ENCODE data around the gene PLCXD1.
A peak's percentile ranks its signal among the peaks of the same experiment; 100 is the strongest.
"Not testable (repeated sequence)": the region's sequence is repeated elsewhere in the genome, so short reads cannot be mapped to it uniquely, and the experiment has no call there.

The PLCXD1 gene

GRCh38 chrX:262381-262909, 18.7 kb upstream of the PLCXD1 start:
- no peak for DNase-seq (ENCODE audit: low spot score)

DNA sequence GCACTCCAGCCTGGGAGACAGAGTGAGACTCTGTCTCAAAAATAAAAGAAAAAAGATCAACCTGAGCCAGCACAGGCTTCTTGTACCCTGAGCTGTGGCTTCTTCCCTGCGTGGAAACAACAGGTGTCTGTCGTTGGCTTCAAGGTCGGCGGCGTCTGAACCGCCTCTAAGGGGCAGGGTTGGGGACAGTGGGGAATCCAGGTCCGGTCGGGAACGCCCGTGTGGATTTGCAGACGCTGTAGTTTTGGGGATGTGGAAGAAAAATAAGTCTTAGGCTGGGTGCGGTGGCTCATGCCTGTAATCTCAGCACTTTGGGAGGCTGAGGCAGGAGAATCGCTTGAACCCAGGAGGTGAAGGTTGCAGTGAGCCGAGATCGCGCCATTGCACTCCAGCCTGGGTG, 17.2 kb upstream of the PLCXD1 start:
- not testable (repeated sequence) for DNase-seq (ENCODE audit: low spot score)

DNA sequence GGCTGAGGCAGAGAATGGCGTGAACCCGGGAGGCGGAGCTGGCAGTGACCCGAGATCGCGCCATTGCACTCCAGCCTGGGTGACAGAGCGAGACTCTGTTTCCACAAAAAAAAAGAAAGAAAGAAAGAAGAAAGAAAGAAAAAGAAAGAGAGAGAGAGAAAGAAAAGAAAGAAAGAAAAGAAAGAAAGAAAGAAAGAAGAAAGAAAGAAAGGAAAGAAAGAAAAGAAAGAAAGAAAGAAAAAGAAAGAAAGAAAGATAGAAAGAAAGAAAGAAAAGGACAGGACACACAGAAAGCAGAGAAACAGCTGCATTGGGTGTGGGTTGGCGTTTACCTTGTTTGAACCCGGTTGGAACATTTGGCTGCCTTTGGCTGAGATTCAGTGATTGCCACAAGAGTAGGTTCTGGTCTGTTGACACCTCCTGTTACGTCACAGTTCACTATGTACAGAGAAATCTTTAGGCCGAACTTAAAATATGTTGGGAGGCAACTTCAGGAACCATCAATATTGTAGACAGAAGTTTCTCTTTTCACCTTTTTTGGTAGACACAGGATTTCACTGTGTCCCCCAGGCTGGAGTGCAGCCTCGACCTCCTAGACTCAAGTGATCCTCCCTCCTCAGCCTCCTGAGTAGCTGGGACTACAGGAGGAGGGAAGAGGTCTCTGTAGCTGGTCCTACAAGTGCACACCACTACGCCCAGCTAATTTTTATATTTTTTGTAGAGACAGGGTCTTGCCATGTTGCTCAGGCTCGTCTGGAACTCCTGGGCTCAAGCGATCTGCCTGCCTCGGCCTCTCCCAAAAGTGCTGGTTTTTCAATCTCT, 16.3 kb upstream of the PLCXD1 start:
- DNase-seq (ENCODE audit: low spot score) = no peak

GRCh38 chrX:265502-265901, 15.7 kb upstream of the PLCXD1 start:
- no peak for DNase-seq (ENCODE audit: low spot score)

DNA sequence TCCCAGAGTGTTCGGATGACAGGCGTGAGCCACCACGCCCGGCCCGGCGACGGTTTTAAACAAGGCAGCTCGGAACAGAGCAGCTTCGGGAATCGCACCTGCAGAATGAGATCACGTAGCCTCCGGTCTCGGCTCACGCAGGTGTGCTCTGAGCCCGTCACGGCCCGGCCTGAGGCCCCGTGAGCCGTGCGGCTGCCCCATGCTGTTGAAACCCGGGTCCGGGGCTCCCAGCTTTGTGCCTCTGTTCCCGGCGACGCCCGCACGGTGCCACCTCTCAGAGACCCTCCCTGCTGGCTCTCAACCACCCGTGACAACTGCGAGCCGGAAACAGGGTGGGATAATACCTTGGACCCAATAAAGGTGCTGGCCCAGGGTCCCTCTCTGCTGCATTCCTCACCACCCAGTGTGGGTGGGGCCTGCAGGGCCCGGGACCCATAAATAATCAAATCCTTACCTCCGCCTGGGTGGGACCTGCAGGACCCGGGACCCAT, 13.4 kb upstream of the PLCXD1 start:
- no peak for DNase-seq (ENCODE audit: low spot score)

- DNase-seq (ENCODE audit: low spot score) = no peak
These were observed 10.3 kb upstream of the PLCXD1 start for GRCh38 chrX:270848-271367.

DNA sequence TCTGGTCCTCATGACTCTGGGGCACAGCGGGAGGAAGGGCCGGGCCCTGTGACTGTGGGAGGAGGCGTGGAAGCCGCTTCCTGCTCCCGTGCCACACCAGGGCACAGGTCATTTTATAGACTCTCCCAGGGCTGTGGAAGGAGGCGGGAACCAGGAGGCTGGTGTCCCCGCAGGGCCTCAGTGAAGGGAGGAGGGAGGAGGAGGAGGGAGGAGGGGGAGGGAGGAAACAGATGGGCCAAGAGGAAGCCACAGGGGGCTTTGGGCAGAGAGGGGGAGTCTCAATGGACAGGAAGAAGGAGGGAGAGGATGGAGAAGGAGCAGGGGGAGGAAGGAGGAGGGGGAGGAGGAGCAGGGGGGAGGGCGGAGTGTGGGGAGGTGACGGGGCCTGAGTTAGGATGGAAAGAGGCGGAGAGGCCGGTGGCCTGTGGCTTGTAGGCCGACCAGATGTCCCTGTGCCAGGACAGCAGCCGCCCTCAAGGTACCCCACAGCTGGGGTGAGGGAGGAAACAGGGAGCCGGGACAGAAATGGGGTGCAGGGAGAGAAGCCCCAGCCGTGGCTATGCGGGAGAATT, 6.2 kb upstream of the PLCXD1 start:
- no peak for DNase-seq (ENCODE audit: low spot score)

DNA sequence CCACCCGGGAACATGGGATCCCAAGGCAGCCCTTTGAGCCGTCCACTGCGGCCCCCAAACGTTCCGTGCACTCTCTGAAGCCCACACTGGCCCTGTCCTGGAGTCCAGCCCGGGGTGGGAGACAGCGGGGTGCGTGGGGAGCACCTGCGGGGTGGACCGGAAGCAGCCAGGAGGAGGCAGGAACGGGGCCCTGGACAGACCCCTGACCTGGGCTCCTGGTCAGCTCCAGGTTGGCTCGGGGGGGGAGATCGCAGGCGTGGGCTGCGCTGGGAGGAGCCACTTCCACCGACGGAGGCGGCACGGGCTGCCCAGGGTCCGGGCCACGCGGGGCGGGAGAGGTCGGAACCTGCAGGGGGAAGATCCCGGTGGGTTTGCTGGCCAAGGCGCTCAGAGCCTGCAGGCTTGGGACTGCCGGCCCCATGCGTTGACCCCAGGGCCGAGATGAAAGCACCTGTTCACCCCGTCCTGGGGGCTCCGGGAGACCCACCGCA, 5.7 kb upstream of the PLCXD1 start:
- no peak for DNase-seq (ENCODE audit: low spot score)

GRCh38 chrX:275967-276580, 5.1 kb upstream of the PLCXD1 start:
- DNase-seq (ENCODE audit: low spot score) = peak; percentile 43

DNA sequence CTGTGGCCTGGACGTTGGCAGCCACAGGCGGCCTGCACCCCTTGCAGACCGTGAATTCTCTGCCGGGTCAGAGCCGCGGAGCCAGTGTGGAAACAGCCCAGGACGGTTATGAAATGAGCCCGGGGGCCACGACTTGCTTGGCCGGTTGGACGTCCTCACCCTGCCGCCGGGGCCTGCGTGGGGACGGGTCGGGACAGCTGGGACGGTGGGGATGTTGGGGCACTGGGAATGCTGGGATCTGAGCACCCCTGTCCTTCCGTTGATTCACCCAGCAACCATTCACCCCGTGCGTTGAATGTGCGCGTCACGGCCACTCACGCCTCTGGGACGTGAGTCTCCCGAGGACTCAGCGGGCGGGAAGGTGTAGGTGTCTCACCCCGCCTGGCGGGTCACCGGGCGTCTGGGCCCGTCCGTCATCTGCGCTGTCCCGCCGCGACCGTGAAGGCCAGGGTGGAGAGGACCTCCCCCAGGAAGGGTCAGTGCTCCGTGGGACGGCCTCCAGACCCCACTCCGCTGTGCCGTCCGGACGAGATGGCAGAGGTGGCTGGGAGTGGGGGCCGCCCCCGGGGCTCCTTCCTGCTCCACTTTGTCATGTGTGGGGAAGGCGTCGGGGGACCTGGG, 4.5 kb upstream of the PLCXD1 start:
- no peak for DNase-seq (ENCODE audit: low spot score)

DNA sequence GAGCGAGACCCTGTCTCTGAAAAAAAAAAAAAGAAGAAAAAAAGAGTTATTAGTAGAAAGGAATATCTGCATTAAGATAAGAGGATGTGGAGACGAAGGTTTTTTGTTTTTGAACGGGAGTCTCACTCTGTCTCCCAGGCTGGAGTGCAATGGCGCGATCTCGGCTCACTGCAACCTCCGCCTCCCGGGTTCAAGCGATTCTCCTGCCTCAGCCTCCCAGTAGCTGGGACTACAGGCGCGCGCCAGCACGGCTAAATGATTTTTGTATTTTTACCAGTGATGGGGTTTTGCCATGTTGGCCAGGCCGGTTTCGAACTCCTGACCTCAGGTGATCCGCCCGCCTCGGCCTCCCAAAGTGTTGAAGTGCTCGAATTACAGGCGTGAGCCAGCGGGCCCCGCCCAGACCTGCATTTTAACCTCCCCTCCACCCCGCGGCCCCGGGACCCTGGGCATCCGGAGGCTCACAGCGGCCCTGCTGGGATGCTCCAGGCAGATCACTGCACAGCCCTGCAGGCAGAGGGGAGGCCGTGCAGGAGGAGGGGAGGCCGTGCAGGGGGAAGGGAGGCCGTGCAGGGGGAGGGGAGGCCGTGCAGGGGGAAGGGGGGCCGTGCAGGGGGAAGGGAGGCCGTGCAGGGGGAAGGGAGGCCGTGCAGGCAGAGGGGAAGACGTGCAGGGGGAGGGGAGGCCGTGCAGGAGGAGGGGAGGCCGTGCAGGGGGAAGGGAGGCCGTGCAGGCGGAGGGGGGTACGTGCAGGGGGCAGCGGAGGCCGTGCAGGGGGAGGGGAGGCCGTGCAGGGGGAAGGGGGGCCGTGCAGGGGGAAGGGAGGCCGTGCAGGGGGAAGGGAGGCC, 1.2 kb upstream of the PLCXD1 start:
- DNase-seq (ENCODE audit: low spot score) = not testable (repeated sequence)

DNA sequence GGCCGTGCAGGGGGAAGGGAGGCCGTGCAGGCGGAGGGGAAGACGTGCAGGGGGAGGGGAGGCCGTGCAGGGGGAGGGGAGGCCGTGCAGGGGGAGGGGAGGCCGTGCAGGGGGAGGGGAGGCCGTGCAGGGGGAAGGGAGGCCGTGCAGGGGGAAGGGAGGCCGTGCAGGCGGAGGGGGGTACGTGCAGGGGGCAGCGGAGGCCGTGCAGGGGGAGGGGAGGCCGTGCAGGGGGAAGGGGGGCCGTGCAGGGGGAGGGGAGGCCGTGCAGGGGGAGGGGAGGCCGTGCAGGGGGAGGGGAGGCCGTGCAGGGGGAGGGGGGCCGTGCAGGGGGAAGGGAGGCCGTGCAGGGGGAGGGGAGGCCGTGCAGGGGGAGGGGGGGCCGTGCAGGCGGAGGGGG, 459 bp upstream of the PLCXD1 start:
- not testable (repeated sequence) for DNase-seq (ENCODE audit: low spot score)

DNA sequence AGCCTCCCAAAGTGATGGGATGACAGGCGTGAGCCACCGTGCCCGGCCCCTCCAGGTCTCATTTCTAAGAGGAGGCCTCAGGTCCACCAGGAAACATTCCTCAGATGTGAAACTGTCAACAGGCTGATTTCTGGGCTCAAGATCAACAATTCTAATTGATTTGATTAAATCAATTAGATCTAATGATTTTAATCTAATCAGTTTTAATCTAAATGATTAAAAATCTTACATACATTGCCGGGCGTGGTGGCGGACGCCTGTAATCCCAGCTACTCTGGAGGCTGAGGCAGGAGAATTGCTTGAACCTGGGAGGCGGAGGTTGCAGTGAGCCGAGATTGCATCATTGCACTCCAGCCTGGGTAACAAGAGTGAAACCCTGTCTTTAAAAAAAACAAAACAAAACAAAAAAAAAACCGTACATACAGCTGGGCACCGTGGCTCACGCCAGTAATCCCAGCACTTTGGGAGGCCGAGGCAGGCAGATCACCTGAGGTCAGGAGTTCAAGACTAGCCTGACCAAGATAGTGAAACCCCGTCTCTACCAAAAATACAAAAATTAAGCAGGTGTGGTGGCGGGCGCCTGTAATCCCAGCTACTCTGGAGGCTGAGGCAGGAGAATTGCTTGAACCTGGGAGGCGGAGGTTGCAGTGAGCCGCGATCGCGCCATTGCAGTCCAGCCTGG, 960 bp downstream of the PLCXD1 start:
- not testable (repeated sequence) for DNase-seq (ENCODE audit: low spot score)

- DNase-seq (ENCODE audit: low spot score) = peak; percentile 87
These were observed 2.1 kb downstream of the PLCXD1 start for GRCh38 chrX:283115-283845.

- no peak for DNase-seq (ENCODE audit: low spot score)
These were observed 4.0 kb downstream of the PLCXD1 start for GRCh38 chrX:285076-285677.

- DNase-seq (ENCODE audit: low spot score) = no peak
These were observed 6.5 kb downstream of the PLCXD1 start for GRCh38 chrX:287670-288069.

DNA sequence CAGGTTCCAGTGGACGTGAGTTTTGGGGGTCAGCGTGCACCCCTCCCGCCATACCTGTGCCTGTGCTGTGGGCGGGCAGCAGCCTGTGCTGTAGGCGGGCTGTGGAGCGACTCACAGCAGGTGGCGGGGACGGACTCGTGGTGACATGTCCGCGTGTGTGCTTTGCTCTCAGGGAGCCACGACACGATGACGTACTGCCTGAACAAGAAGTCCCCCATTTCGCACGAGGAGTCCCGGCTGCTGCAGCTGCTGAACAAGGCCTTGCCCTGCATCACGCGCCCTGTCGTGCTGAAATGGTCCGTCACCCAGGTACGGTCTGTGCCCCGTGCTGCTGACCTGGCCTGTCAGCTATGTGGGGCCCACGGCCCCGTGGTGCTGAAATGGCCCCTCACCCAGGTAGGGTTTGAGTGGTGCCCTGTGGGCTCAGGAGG, 7.4 kb downstream of the PLCXD1 start:
- DNase-seq (ENCODE audit: low spot score) = no peak

DNA sequence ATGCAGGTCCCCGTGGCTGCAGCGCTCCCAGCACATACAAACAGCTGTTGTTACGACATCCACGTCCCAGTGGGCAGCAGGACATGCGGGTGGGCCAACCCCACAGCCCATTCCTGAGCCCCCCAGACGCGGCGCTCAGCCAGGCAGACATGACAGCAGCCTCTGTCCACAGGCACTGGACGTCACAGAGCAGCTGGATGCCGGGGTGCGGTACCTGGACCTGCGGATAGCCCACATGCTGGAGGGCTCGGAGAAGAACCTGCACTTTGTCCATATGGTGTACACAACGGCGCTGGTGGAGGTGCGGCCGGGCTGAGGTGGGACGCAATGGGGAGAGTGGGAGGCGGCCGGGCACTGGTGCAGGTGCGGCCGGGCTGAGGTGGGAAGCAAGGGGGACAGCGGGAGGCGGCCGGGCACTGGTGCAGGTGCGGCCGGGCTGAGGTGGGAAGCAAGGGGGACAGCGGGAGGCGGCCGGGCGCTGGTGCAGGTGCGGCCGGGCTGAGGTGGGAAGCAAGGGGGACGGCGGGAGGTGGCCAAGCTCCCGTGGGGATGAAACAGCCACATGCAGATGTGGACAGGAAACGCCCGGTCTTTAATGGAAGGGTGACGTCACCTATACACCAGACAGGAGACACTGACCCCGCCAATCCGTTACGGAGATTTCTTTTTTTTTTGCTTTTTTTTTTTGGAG, 9.4 kb downstream of the PLCXD1 start:
- DNase-seq (ENCODE audit: low spot score) = no peak

Data from CD4-positive, alpha-beta T cell treated with Interleukin-6 at 100 ng/mL for 8 hours (primary cell).